GM12878 (cell line): Measurements from ENCODE around the gene HMOX2. TPM values are rescaled to one million over a fixed set of nuclear protein-coding genes. Genes with fewer than 3 reads are reported as not detected.

Experiments
- ATAC-seq: fragments of 200-7000 bp; cut with Tn5 transposase; 3 replicates; pipeline ENCODE4 v1.9.1; 2020; ENCODE audit warnings: mild to moderate bottlenecking, moderate library complexity
- BruUV-seq: library from RNA; stranded (reverse); fragments of 400-500 nt; replicated peaks from 2 replicates; lab custom pipeline; 2021; lab: Mats Ljungman, UMichigan
- CTCF ChIA-PET: fragments of 300-600 bp; sonication (Branson Sonifier 250); formaldehyde crosslinking; extraction: SDS; loops from one replicate; lab custom pipeline; 2021; ENCODE audit warnings: inconsistent platforms; lab: Yijun Ruan, JAX
- POLR2A ChIA-PET: fragments of 350-600 bp; formaldehyde crosslinking; extraction: SDS; loops from one replicate; lab custom pipeline; 2021; ENCODE audit warnings: inconsistent platforms; lab: Charles Lee
- RAD21 ChIA-PET: fragments of 300-600 bp; sonication (Branson Sonifier 250); formaldehyde crosslinking; loops from one replicate; lab custom pipeline; 2023; ENCODE audit warnings: antibody characterized with exemption; ENCODE audit not compliant: unreplicated experiment; lab: Charles Lee
- SMC1A ChIA-PET: fragments of 300-600 bp; sonication (Branson Sonifier 250); formaldehyde crosslinking; loops from one replicate; lab custom pipeline; 2023; ENCODE audit not compliant: unreplicated experiment, uncharacterized antibody; lab: Charles Lee
- DNase-seq: peaks from one replicate; pipeline ENCODE4 v3.0.0-alpha.2; 2011; ENCODE audit warnings: low read depth, low spot score
- FAIRE-seq: peaks from 3 replicates; lab custom pipeline; 2011; peaks lifted over from hg19 to GRCh38; lab: Jason Lieb, UNC
- H2AFZ ChIP-seq: 2 replicates; pipeline ENCODE4 v1.6.0; 2011; ENCODE audit warnings: low read depth, low read length, control low read depth; ENCODE audit not compliant: control insufficient read depth
- H3K27ac ChIP-seq: 2 replicates; pipeline ENCODE4 v1.5.1; 2011; ENCODE audit warnings: control low read depth; ENCODE audit not compliant: control insufficient read depth, insufficient read depth
- H3K27me3 ChIP-seq, 2 experiments: replicated peaks in 1 of 2; 2 replicates each; pipeline versions ENCODE4 v1.6.0 to v1.6.1; 2011; ENCODE audit warnings: low read length in 1 of 2; ENCODE audit not compliant: control insufficient read depth in 2 of 2, insufficient read depth in 2 of 2
- H3K36me3 ChIP-seq, 2 experiments: 2 replicates each; pipeline ENCODE4 v1.5.1; 2011; ENCODE audit warnings: low read length in 1 of 2; ENCODE audit not compliant: control insufficient read depth in 2 of 2, insufficient read depth in 2 of 2
- H3K4me1 ChIP-seq: 2 replicates; pipeline ENCODE4 v1.6.1; 2011; ENCODE audit warnings: mild to moderate bottlenecking, low read length, moderate library complexity, mixed read lengths; ENCODE audit not compliant: control insufficient read depth, insufficient read depth
- H3K4me2 ChIP-seq: 2 replicates; pipeline ENCODE4 v1.6.0; 2011; ENCODE audit warnings: control low read depth; ENCODE audit not compliant: control insufficient read depth, insufficient read depth
- H3K4me3 ChIP-seq: fragments of 200-600 bp; sonication (generic); 2 replicates; pipeline ENCODE4 v1.5.1; 2016
- H3K79me2 ChIP-seq: 2 replicates; pipeline ENCODE4 v1.6.0; 2011; ENCODE audit warnings: low read length; ENCODE audit not compliant: control insufficient read depth, insufficient read depth
- H3K9ac ChIP-seq: 2 replicates; pipeline ENCODE4 v1.8.0; 2011; ENCODE audit warnings: low read length, control low read depth, mixed read lengths; ENCODE audit not compliant: control insufficient read depth, insufficient read depth
- H3K9me3 ChIP-seq: replicated peaks from 3 replicates; pipeline ENCODE4 v1.5.1; 2011; ENCODE audit warnings: mild to moderate bottlenecking, low read length; ENCODE audit not compliant: control insufficient read depth, insufficient read depth
- H4K20me1 ChIP-seq: 2 replicates; pipeline ENCODE4 v1.6.0; 2011; ENCODE audit not compliant: control insufficient read depth, insufficient read depth
- ATF7 ChIP-seq: fragments of 450-650 bp; IDR thresholded peaks from 2 replicates; pipeline ENCODE4 v1.6.1; 2016; ENCODE audit warnings: low read depth, mild to moderate bottlenecking
- KAT2A ChIP-seq: conservative IDR thresholded peaks from 2 replicates; pipeline ENCODE4 v1.6.1; 2011; ENCODE audit warnings: low read depth, low read length; ENCODE audit not compliant: control insufficient read depth
- KDM1A ChIP-seq: fragments of 200-600 bp; sonication (generic); IDR thresholded peaks from 2 replicates; pipeline ENCODE4 v1.6.1; 2016; ENCODE audit warnings: borderline replicate concordance
- MYC ChIP-seq: IDR thresholded peaks from 2 replicates; pipeline ENCODE4 v1.6.1; 2011; ENCODE audit warnings: mild to moderate bottlenecking, low read length, moderate library complexity, inconsistent platforms; ENCODE audit not compliant: insufficient read depth, insufficient replicate concordance, insufficient read length, severe bottlenecking
- NBN ChIP-seq: fragments of 450-650 bp; IDR thresholded peaks from 2 replicates; pipeline ENCODE4 v1.6.1; 2016
- NKRF ChIP-seq: fragments of 450-650 bp; conservative IDR thresholded peaks from 2 replicates; pipeline ENCODE4 v1.6.1; 2017; ENCODE audit warnings: mild to moderate bottlenecking, moderate library complexity
- RELA ChIP-seq: fragments of 450-650 bp; IDR thresholded peaks from 2 replicates; pipeline ENCODE4 v1.8.0; 2014; ENCODE audit warnings: borderline replicate concordance; ENCODE audit not compliant: partially characterized antibody
- SMAD1 ChIP-seq: fragments of 450-650 bp; IDR thresholded peaks from 2 replicates; pipeline ENCODE4 v1.6.1; 2018; ENCODE audit warnings: mild to moderate bottlenecking, low read depth; ENCODE audit not compliant: partially characterized antibody
- SUZ12 ChIP-seq: fragments of 200-600 bp; sonication (generic); IDR thresholded peaks from one replicate; pipeline ENCODE4 v1.6.1; 2018; ENCODE audit warnings: antibody characterized with exemption, mild to moderate bottlenecking; ENCODE audit not compliant: unreplicated experiment
- USF2 ChIP-seq: IDR thresholded peaks from 2 replicates; pipeline ENCODE4 v1.6.1; 2011; ENCODE audit warnings: low read depth, low read length, improper control_type of control experiment, borderline replicate concordance
- ZNF592 ChIP-seq: fragments of 450-650 bp; IDR thresholded peaks from 2 replicates; pipeline ENCODE4 v1.6.1; 2017; ENCODE audit warnings: mild to moderate bottlenecking, moderate library complexity
- ZNF687 ChIP-seq: fragments of 450-650 bp; IDR thresholded peaks from 2 replicates; pipeline ENCODE4 v1.6.1; 2017; ENCODE audit warnings: mild to moderate bottlenecking, moderate library complexity
- WGBS: methylation state at CpG from one replicate; pipeline ENCODE4 v1.1.6; 2016; ENCODE audit warnings: low lambda C conversion rate; ENCODE audit not compliant: insufficient replicate concordance, insufficient coverage; ENCODE audit errors: missing lambda C conversion rate; 5-methylcytosine and 5-hydroxymethylcytosine counted together
- in situ Hi-C: fragments of 300-500 bp; cut with MboI; formaldehyde crosslinking; loops from 9 replicates; pipeline ENCODE4 v1.14.3; 2018; ENCODE audit warnings: mixed read lengths
- intact Hi-C: fragments of 100-400 bp; cut with micrococcal nuclease; formaldehyde crosslinking; loops from one replicate; pipeline ENCODE4 v1.14.2; 2022; ENCODE audit not compliant: unreplicated experiment
- polyA plus RNA-seq, 11 experiments: library from polyadenylated mRNA; depleted of rRNA in 4 of 11; unstranded in 6 of 11; stranded (reverse) in 5 of 11; fragments of >200 nt; fragmentation: Nextera tagmentation in 4 of 11; fragmentation: Illumina TruSeq in 1 of 11; extraction: Ambion mirVana in 4 of 11; extraction: Trizol in 1 of 11; gene quantifications; 1 replicate in 1 of 11; 2 replicates in 10 of 11; pipeline versions ENCODE4 v1.2.1 to v1.2.3, GENCODE V29; 2011 to 2016; ENCODE audit warnings: inconsistent platforms in 2 of 11, missing spikeins in 2 of 11, low read depth in 1 of 11
- total RNA-seq, 4 experiments: library from RNA; depleted of rRNA in 3 of 4; stranded (reverse); fragments of >200 nt in 3 of 4; fragmentation: Illumina TruSeq in 1 of 4; extraction: Trizol in 1 of 4; gene quantifications; 2 replicates each; pipeline versions ENCODE4 v1.2.1 to v1.2.3, GENCODE V29; 2013 to 2021

Gene HMOX2
- total and polyA plus RNA-seq, 10 of the 15 experiments (the other 5 are each of a cell fraction or from before 2014, with no cell fraction given), result 26.4 to 111 (median 57.8) TPM

- ATAC-seq, result no peak
- Histone ChIP-seq H4K20me1 (no peaks in the 10 kb centered on the region), H3K9ac (no peak overlapping the region), H3K27me3 (no peaks in the 10 kb centered on the region), H2AFZ (no peak overlapping the region), H3K27ac (no peak overlapping the region), H3K9me3 (no peaks in the 10 kb centered on the region), H3K4me2 (no peak overlapping the region), H3K79me2 (no peaks in the 10 kb centered on the region), H3K4me3 (no peak overlapping the region), H3K4me1 (peaks cover 4% of the 10 kb centered on the region), H3K36me3 (no peaks in the 10 kb centered on the region; a peak in 1 of 4 replicates)
- 59% methylated on average over 4 of the region's 4 CpGs for WGBS
- ChIA-PET CTCF (interaction anchor here (1.1 kb wide), 2 partner anchors 9 to 25 kb away, joined by 3 to 4 read pairs; no protein-coding TSS in a partner anchor), SMC1A (interaction anchor here (1.4 to 1.8 kb wide), 2 partner anchors 8 to 13 kb away, joined by 3 to 5 read pairs; no protein-coding TSS in a partner anchor), POLR2A (interaction anchor here (1.4 kb wide), 1 partner anchor 15 kb away, joined by 4 read pairs; the partner anchor contains the start of gene CDIP1), RAD21 (no interaction called here)
- DNase-seq, result no peak
- BruUV-seq, result no TSS peak
- intact Hi-C loops, result no loop called here
- in situ Hi-C loops, result no loop called here
- no peak for FAIRE-seq
- TF ChIP-seq SUZ12 (no peak), SMAD1 (no peak), ZNF592 (no peak), RELA (no peak), KAT2A (no peak), NBN (no peak), ATF7 (no peak), USF2 (no peak), MYC (no peak), NKRF (no peak), ZNF687 (no peak), KDM1A (no peak)
Observed at GRCh38 chr16:4523686-4524085, 47.5 kb downstream of the HMOX2 start.
